Body of pancreas (tissue), 4 donors: ENCODE data around the gene NCAM1.

ENCODE experiments used
- CTCF ChIP-seq, 7 experiments: fragments of 450-650 bp in 4 of 7; fragments of 200-600 bp in 3 of 7; sonication (generic) in 3 of 7; IDR thresholded peaks; one replicate each; pipeline ENCODE4 v1.5.1; 2016 to 2019; ENCODE audit warnings: antibody characterized with exemption in 7 of 7
- POLR2A ChIP-seq, 3 donors: fragments of 450-650 bp; IDR thresholded peaks; one replicate each; pipeline ENCODE4 v1.6.1; 2016; ENCODE audit warnings: antibody characterized with exemption in 3 of 3, mild to moderate bottlenecking in 2 of 3

DNA sequence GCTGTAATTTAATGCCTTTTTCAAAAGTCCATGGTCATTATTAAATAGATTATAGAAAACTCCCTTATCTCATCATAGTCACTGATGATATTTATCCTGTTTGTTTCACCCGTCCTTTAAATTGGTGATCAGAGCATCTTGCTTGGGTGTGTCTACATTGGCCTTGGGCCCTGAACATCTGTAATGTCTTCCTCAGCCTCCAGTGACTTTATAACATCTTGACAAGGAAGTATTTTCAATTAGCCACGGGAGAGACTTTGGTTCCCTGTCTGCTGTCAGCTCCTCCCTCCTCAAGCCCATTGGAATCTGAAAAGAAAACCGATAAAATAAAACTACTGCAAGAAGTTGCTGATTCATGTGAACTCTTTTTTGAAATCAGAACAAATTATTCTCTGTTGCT is 236.2 kb downstream of the NCAM1 start:
- TF ChIP-seq CTCF (IDR thresholded peaks at IDR 0.05) (no peak), POLR2A (IDR thresholded peaks at IDR 0.05) (no peak)
